Peyer's patch (tissue), 4 donors: ENCODE results near the gene PSMD8. TPM values are rescaled to one million over a fixed set of nuclear protein-coding genes. Genes with fewer than 3 reads are reported as not detected.

Source experiments
- DNase-seq, 3 donors: peaks; one replicate each; pipeline ENCODE4 v3.0.0-alpha.2; 2017 to 2019
- H3K27ac ChIP-seq, 4 donors: fragments of 200-600 bp; sonication (generic); one replicate each; pipeline ENCODE4 v1.5.1; 2016 to 2019
- H3K27me3 ChIP-seq, 2 donors: fragments of 200-600 bp; sonication (generic); one replicate each; pipeline ENCODE4 v1.5.1; 2019
- H3K36me3 ChIP-seq, 3 donors: fragments of 200-600 bp; sonication (generic); one replicate each; pipeline ENCODE4 v1.5.1; 2016 to 2019
- H3K4me1 ChIP-seq, 4 donors: fragments of 200-600 bp; sonication (generic); one replicate each; pipeline ENCODE4 v1.5.1; 2016 to 2019
- H3K4me3 ChIP-seq, 4 donors: fragments of 200-600 bp; sonication (generic); 1 replicate in 3 of 4; 2 replicates in 1 of 4; pipeline ENCODE4 v1.5.1; 2016 to 2019; ENCODE audit warnings: mild to moderate bottlenecking in 1 of 4
- H3K9me3 ChIP-seq, 4 donors: fragments of 200-600 bp; sonication (generic); one replicate each; pipeline ENCODE4 v1.5.1; 2016 to 2019; ENCODE audit warnings: mild to moderate bottlenecking in 1 of 4
- CTCF ChIP-seq, 6 experiments: fragments of 450-650 bp in 4 of 6; fragments of 200-600 bp in 2 of 6; sonication (generic) in 1 of 6; IDR thresholded peaks; one replicate each; pipeline ENCODE4 v1.5.1; 2017 to 2019; ENCODE audit warnings: antibody characterized with exemption in 6 of 6, mild to moderate bottlenecking in 3 of 6, moderate library complexity in 1 of 6
- POLR2A ChIP-seq, 2 donors: fragments of 450-650 bp; IDR thresholded peaks; one replicate each; pipeline ENCODE4 v1.5.1; 2017; ENCODE audit warnings: antibody characterized with exemption in 2 of 2, mild to moderate bottlenecking in 2 of 2, moderate library complexity in 2 of 2
- total RNA-seq, 4 donors: library from RNA; depleted of rRNA; stranded (reverse); fragments of >200 nt; gene quantifications; one replicate each; pipeline ENCODE4 v1.1.0, GENCODE V29; 2016

Gene PSMD8
- total RNA-seq, 4 donors from 2014 or later, result 118 to 211 (median 164) TPM

GRCh38 chr19:38375748-38376147 lies 1.4 kb downstream of the PSMD8 start:
- H3K4me1 ChIP-seq, result peaks cover 4 to 19% (median 15%) of the 10 kb centered on the region in 4 donors
- no peaks in the 10 kb centered on the region for H3K27me3 ChIP-seq
- H3K4me3 ChIP-seq, result peak overlapping the region; percentile 67 to 79 (median 76)
- DNase-seq, result no peak
- H3K27ac ChIP-seq, result peak overlapping the region in 1 of 4 donors; percentile 87
- no peaks in the 10 kb centered on the region for H3K9me3 ChIP-seq
- H3K36me3 ChIP-seq, result peaks cover 0 to 41% (median 0%) of the 10 kb centered on the region in 3 donors
- no peak for TF ChIP-seq CTCF (IDR thresholded peaks at IDR 0.05)
- no peak for TF ChIP-seq POLR2A (IDR thresholded peaks at IDR 0.05)

- no peak for TF ChIP-seq POLR2A (IDR thresholded peaks at IDR 0.05)
- no peak for TF ChIP-seq CTCF (IDR thresholded peaks at IDR 0.05)
- Histone ChIP-seq H3K27ac (no peak overlapping the region), H3K4me3 (no peak overlapping the region), H3K36me3 (peaks cover 0 to 50% (median 0%) of the 10 kb centered on the region in 3 donors), H3K27me3 (no peaks in the 10 kb centered on the region), H3K4me1 (peaks cover 4 to 19% (median 15%) of the 10 kb centered on the region in 4 donors), H3K9me3 (no peaks in the 10 kb centered on the region)
- DNase-seq, result no peak
Measured at GRCh38 chr19:38376576-38376975, 2.2 kb downstream of the PSMD8 start.

GRCh38 chr19:38377052-38377451 lies 2.7 kb downstream of the PSMD8 start:
- no peak for DNase-seq
- Histone ChIP-seq H3K9me3 (no peaks in the 10 kb centered on the region), H3K36me3 (peaks cover 0 to 54% (median 0%) of the 10 kb centered on the region in 3 donors), H3K4me3 (no peak overlapping the region), H3K27ac (no peak overlapping the region), H3K27me3 (no peaks in the 10 kb centered on the region), H3K4me1 (peaks cover 4 to 19% (median 15%) of the 10 kb centered on the region in 4 donors)
- no peak for TF ChIP-seq POLR2A (IDR thresholded peaks at IDR 0.05)

GRCh38 chr19:38378866-38379265 lies 4.5 kb downstream of the PSMD8 start:
- H3K36me3 ChIP-seq, result peaks cover 0 to 72% (median 0%) of the 10 kb centered on the region in 3 donors
- no peak for DNase-seq
- TF ChIP-seq POLR2A (IDR thresholded peaks at IDR 0.05), result no peak
- TF ChIP-seq CTCF (IDR thresholded peaks at IDR 0.05), result no peak

GRCh38 chr19:38381138-38381537 lies 6.8 kb downstream of the PSMD8 start:
- no peak overlapping the region for H3K27ac ChIP-seq
- H3K4me1 ChIP-seq, result peaks cover 0 to 17% (median 7%) of the 10 kb centered on the region in 4 donors
- peaks cover 0 to 82% (median 0%) of the 10 kb centered on the region in 3 donors for H3K36me3 ChIP-seq
- H3K27me3 ChIP-seq, result no peaks in the 10 kb centered on the region
- no peaks in the 10 kb centered on the region for H3K9me3 ChIP-seq
- DNase-seq, result no peak
- TF ChIP-seq POLR2A (IDR thresholded peaks at IDR 0.05) (no peak), CTCF (IDR thresholded peaks at IDR 0.05) (no peak)
- H3K4me3 ChIP-seq, result no peak overlapping the region

More at GRCh38 chr19:38378866-38379265, 4.5 kb downstream of the PSMD8 start:
- Histone ChIP-seq H3K4me1 (peaks cover 4 to 19% (median 15%) of the 10 kb centered on the region in 4 donors), H3K27me3 (no peaks in the 10 kb centered on the region), H3K4me3 (no peak overlapping the region), H3K9me3 (no peaks in the 10 kb centered on the region), H3K27ac (no peak overlapping the region)

- TF ChIP-seq POLR2A (IDR thresholded peaks at IDR 0.05) (no peak), CTCF (IDR thresholded peaks at IDR 0.05) (no peak)
- Histone ChIP-seq H3K27ac (no peak overlapping the region), H3K36me3 (peaks cover 0 to 62% (median 0%) of the 10 kb centered on the region in 3 donors), H3K27me3 (no peaks in the 10 kb centered on the region), H3K4me1 (peaks cover 4 to 28% (median 16%) of the 10 kb centered on the region in 4 donors), H3K9me3 (no peaks in the 10 kb centered on the region), H3K4me3 (no peak overlapping the region)
- DNase-seq, result no peak
Measured at GRCh38 chr19:38383184-38383583, 8.8 kb downstream of the PSMD8 start.
